OCI-LY1 (cell line): ENCODE data around the gene MYEOV.

Experiments
- H2AFZ ChIP-seq: fragments of 200-600 bp; sonication (generic), shearing (Covaris generic); 2 replicates; pipeline ENCODE4 v1.6.0; 2014; ENCODE audit warnings: antibody characterized with exemption, mild to moderate bottlenecking, low read length
- H3F3A ChIP-seq: fragments of 200-600 bp; sonication (generic), shearing (Covaris generic); 2 replicates; pipeline ENCODE4 v1.6.0; 2014; ENCODE audit warnings: mild to moderate bottlenecking, antibody characterized with exemption, low read length, moderate library complexity; ENCODE audit not compliant: insufficient read depth
- H3K27ac ChIP-seq: fragments of 200-600 bp; sonication (generic); 2 replicates; pipeline ENCODE4 v1.5.1; 2014; ENCODE audit warnings: low read length, mixed run types, mild to moderate bottlenecking, low read depth; ENCODE audit not compliant: poor library complexity, severe bottlenecking
- H3K27me3 ChIP-seq: fragments of 200-600 bp; sonication (generic); 2 replicates; pipeline ENCODE4 v1.6.0; 2014; ENCODE audit warnings: antibody characterized with exemption, mild to moderate bottlenecking, low read length, moderate library complexity; ENCODE audit not compliant: insufficient read depth
- H3K36me3 ChIP-seq: fragments of 200-600 bp; sonication (generic); 2 replicates; pipeline ENCODE4 v1.6.1; 2014; ENCODE audit warnings: mild to moderate bottlenecking, antibody characterized with exemption, low read length, moderate library complexity, mixed read lengths; ENCODE audit not compliant: insufficient read depth
- H3K4me1 ChIP-seq: fragments of 200-600 bp; sonication (generic); 2 replicates; pipeline ENCODE4 v1.5.1; 2014; ENCODE audit warnings: mild to moderate bottlenecking, low read length, moderate library complexity; ENCODE audit not compliant: insufficient read depth, severe bottlenecking
- H3K4me2 ChIP-seq: fragments of 200-600 bp; sonication (generic), shearing (Covaris generic); 2 replicates; pipeline ENCODE4 v1.6.1; 2014; ENCODE audit warnings: low read length
- H3K4me3 ChIP-seq: fragments of 200-600 bp; sonication (generic); 2 replicates; pipeline ENCODE4 v1.5.1; 2014; ENCODE audit warnings: low read length, low read depth, mild to moderate bottlenecking, mixed read lengths; ENCODE audit not compliant: poor library complexity, severe bottlenecking
- H3K79me2 ChIP-seq: fragments of 200-600 bp; shearing (Covaris generic); 2 replicates; pipeline ENCODE4 v1.6.1; 2016; ENCODE audit warnings: mixed run types, low read length, mixed read lengths; ENCODE audit not compliant: insufficient read depth
- H3K9ac ChIP-seq: fragments of 200-600 bp; sonication (generic), shearing (Covaris generic); 2 replicates; pipeline ENCODE4 v1.6.1; 2014; ENCODE audit warnings: mild to moderate bottlenecking, low read length, mixed read lengths
- H3K9me2 ChIP-seq: fragments of 200-600 bp; sonication (generic), shearing (Covaris generic); 2 replicates; pipeline ENCODE4 v1.6.1; 2014; ENCODE audit warnings: low read depth, mild to moderate bottlenecking, low read length, mixed read lengths
- H3K9me3 ChIP-seq: fragments of 200-600 bp; shearing (Covaris generic); 2 replicates; pipeline ENCODE4 v1.6.1; 2014; ENCODE audit warnings: low read length, mixed read lengths
- H4K20me1 ChIP-seq: fragments of 200-600 bp; sonication (generic), shearing (Covaris generic); 2 replicates; pipeline ENCODE4 v1.6.0; 2016; ENCODE audit warnings: mild to moderate bottlenecking, low read length; ENCODE audit not compliant: insufficient read depth
- EZH2 ChIP-seq: fragments of 200-600 bp; sonication (generic), shearing (Covaris generic); IDR thresholded peaks from 2 replicates; pipeline ENCODE4 v1.8.0; 2017; ENCODE audit warnings: borderline replicate concordance, mixed run types, mild to moderate bottlenecking, antibody characterized with exemption, low read length, moderate library complexity, mixed read lengths
- TF ChIP-seq, protein P1 (sequence below): fragments of 200-600 bp; sonication (generic), shearing (Covaris generic); IDR thresholded peaks from 2 replicates; pipeline ENCODE4 v1.5.1; 2017; ENCODE audit warnings: mild to moderate bottlenecking, antibody characterized with exemption, low read length, moderate library complexity, mixed read lengths

Gene MYEOV

DNA sequence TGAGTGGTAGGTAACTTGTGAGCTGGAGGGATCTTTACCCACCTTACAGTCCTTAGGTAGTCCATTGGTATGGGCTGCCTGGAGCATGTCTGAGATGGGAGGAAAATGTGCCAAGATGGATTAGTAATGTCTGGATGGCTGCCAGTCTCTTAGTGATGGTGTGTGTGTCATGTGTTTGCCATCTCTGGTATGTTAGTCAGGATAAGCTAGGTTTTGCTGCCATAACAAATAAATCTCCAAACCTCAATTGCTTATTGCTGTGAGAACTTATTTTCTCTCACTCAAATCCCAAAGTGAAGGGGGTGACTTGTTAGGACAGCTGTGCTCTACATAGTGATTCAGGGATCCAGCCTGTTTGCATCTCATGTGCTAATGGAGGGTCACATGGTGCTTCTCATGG, 40.9 kb upstream of the MYEOV start:
- no peak for TF ChIP-seq EZH2
- TF ChIP-seq, protein P1, sequence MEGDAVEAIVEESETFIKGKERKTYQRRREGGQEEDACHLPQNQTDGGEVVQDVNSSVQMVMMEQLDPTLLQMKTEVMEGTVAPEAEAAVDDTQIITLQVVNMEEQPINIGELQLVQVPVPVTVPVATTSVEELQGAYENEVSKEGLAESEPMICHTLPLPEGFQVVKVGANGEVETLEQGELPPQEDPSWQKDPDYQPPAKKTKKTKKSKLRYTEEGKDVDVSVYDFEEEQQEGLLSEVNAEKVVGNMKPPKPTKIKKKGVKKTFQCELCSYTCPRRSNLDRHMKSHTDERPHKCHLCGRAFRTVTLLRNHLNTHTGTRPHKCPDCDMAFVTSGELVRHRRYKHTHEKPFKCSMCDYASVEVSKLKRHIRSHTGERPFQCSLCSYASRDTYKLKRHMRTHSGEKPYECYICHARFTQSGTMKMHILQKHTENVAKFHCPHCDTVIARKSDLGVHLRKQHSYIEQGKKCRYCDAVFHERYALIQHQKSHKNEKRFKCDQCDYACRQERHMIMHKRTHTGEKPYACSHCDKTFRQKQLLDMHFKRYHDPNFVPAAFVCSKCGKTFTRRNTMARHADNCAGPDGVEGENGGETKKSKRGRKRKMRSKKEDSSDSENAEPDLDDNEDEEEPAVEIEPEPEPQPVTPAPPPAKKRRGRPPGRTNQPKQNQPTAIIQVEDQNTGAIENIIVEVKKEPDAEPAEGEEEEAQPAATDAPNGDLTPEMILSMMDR, result no peak
- H3F3A ChIP-seq, result no peaks in the 10 kb centered on the region
- H3K79me2 ChIP-seq, result no peaks in the 10 kb centered on the region
- no peak overlapping the region for H3K27ac ChIP-seq
- H3K4me3 ChIP-seq, result no peak overlapping the region
- H3K4me1 ChIP-seq, result no peaks in the 10 kb centered on the region
- H3K36me3 ChIP-seq, result no peaks in the 10 kb centered on the region
- no peaks in the 10 kb centered on the region for H3K9me3 ChIP-seq
- H3K9me2 ChIP-seq, result no peaks in the 10 kb centered on the region
- no peaks in the 10 kb centered on the region for H3K27me3 ChIP-seq
- H2AFZ ChIP-seq, result no peak overlapping the region
- H4K20me1 ChIP-seq, result no peaks in the 10 kb centered on the region
- H3K9ac ChIP-seq, result no peak overlapping the region
- no peak overlapping the region for H3K4me2 ChIP-seq

DNA sequence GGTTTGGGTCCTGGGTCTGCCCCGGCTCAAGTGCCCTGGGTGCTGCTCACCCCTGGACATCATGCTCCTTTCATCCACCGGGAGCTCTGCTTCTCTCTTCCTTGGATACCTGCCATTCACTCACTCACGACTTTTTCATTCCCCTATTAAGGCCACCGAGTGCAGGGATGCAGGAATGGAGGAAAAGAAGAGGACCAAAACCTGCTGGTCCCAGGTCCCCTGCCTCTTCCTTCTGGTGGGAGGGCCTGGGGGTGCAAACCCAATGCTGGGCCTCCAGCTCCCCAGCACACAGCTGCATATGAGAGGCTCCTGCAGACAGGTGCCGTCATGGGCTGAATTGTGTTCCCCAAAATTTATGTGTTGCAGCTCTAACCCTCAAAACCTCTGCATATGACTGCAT, 36.8 kb upstream of the MYEOV start:
- H3K9me2 ChIP-seq, result no peaks in the 10 kb centered on the region
- H3K27ac ChIP-seq, result no peak overlapping the region
- H2AFZ ChIP-seq, result no peak overlapping the region
- no peak for TF ChIP-seq EZH2
- TF ChIP-seq, protein P1, result no peak
- no peaks in the 10 kb centered on the region for H3F3A ChIP-seq
- H3K4me1 ChIP-seq, result no peaks in the 10 kb centered on the region
- no peak overlapping the region for H3K4me2 ChIP-seq
- no peak overlapping the region for H3K4me3 ChIP-seq
- H3K27me3 ChIP-seq, result no peaks in the 10 kb centered on the region
- H3K9ac ChIP-seq, result no peak overlapping the region
- no peaks in the 10 kb centered on the region for H3K9me3 ChIP-seq
- H4K20me1 ChIP-seq, result no peaks in the 10 kb centered on the region
- no peaks in the 10 kb centered on the region for H3K36me3 ChIP-seq
- H3K79me2 ChIP-seq, result no peaks in the 10 kb centered on the region

DNA sequence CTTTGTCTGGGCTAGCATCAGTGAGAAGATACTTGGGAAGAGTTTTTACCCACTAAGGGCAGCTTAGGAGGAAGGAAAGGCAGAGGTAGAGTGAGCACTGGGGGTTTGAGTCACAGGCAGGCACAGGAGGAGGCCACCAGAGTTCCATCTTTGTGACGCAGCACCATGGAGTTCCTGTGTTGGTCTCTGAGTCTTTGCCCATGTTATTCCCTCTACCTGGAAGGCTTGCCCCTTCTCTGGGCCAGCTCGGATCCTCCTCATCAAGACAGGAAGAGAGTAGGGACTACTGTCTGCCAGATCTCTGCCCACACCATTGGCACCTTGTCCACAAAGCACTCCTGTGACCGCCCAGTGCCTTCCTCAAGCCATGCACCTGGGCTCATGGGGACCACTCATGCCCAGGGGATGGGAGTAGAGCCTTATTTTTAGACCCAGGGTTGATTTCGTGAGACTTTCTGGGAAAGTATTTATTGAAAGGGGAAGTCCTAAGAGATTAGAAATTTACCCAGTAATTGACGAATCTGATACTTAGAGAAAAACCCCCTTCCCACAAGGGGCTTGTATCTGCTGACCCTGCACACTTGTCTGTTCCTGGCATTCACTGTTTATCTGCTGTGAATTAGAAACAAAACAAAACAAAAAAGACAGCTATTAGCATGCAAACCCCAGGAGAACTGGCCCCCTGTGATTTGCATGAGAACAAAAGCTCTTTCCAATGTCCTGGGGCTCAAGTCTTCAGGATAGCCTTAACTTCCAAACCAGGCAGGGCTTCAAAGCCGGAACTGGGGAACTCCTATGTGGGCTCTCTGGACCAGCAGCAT, 35.9 kb upstream of the MYEOV start:
- Histone ChIP-seq H3K79me2 (no peaks in the 10 kb centered on the region), H3K4me3 (no peak overlapping the region), H3F3A (no peaks in the 10 kb centered on the region), H4K20me1 (no peaks in the 10 kb centered on the region), H3K4me2 (no peak overlapping the region), H3K9me3 (no peaks in the 10 kb centered on the region), H3K9ac (no peak overlapping the region), H3K27me3 (no peaks in the 10 kb centered on the region), H3K27ac (no peak overlapping the region), H3K9me2 (no peaks in the 10 kb centered on the region), H2AFZ (no peak overlapping the region), H3K36me3 (no peaks in the 10 kb centered on the region), H3K4me1 (no peaks in the 10 kb centered on the region)
- TF ChIP-seq, protein P1, result no peak
- TF ChIP-seq EZH2, result no peak
